ENCODE measurements around the gene PIWIL4.
"Not testable (repeated sequence)": the region's sequence is repeated elsewhere in the genome, so short reads cannot be mapped to it uniquely, and the experiment has no call there.

Gene PIWIL4

DNA sequence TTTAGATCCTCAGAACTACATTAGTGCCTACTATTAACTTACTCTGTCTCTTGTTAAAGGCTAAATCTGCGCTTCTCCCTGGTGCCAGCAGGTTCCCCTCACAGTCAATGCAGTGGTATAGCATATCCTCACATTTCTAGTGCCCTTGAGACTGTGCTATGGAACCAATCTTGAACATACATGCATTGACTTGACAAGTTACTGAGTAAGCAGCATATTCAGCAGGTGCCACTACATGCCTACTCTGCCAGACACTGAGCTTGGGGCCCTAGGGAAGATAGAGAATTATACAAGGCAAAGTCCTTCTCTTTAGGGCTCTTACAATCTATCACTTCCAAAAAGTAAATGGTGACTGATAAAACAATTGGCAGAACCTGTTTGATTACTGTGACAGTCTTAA lies 20.3 kb upstream of the PIWIL4 start:
- DNase-seq (ENCODE audit: low read depth in 2 of 2) = no peak

DNA sequence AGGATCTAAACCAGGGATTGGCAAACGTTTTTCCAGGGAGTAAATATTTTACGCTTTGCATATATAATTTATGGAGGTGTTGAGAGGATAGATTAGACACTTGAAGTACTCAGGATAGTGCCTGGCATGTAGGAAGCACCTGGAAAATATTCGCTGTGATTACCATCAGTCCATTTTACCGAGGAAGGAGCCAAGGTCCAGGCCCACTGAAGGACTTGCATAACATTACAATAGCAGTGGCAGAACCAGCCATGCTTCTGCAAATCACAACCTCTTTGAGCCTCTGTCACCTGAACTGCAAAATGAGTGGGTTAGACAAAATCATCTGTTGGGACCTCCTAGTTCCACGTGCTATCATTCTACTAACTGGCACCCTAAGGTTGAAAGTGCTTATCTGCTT lies 18.0 kb upstream of the PIWIL4 start:
- no peak for DNase-seq (ENCODE audit: low read depth in 2 of 2)

DNA sequence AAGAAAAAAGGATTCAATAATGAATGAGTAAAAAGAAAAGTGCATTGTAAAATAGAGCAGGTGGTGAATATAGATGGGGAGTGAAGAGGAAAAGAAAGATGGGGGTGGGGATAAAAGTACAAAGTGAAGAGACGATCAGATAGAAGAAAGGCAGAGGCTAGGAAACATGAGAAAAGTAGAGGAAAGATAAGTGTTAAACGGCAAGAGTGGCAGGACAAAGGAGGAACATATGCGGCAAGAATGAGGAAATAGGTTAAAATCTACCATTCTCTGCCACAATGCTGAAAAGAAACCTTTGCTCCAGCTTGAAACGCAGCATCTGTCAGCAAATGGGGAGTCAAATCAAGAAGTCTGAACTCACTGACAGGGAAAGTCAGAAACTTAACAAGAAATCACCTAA lies 16.7 kb upstream of the PIWIL4 start:
- no peak for DNase-seq (ENCODE audit: low read depth in 2 of 2)

DNA sequence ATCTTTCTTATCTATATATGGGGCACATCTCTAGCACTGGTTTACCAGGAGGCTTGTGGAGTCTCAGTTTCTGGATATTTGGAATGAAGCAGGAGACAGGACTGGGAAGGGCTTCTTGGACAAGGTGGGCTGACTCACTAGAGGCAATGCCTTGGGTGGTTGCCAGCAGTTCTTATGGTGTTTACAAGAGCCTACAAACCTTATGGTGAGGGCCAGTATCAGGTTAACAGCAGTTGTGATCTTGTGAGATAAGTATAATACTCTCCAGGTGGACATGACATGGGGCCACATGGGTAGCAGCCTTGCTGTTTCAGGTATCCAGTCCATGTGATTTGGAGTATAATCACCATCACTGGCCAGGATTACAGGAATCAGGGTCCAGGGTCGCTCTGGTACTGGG lies 13.2 kb upstream of the PIWIL4 start:
- no peak for DNase-seq (ENCODE audit: low read depth in 2 of 2)

DNA sequence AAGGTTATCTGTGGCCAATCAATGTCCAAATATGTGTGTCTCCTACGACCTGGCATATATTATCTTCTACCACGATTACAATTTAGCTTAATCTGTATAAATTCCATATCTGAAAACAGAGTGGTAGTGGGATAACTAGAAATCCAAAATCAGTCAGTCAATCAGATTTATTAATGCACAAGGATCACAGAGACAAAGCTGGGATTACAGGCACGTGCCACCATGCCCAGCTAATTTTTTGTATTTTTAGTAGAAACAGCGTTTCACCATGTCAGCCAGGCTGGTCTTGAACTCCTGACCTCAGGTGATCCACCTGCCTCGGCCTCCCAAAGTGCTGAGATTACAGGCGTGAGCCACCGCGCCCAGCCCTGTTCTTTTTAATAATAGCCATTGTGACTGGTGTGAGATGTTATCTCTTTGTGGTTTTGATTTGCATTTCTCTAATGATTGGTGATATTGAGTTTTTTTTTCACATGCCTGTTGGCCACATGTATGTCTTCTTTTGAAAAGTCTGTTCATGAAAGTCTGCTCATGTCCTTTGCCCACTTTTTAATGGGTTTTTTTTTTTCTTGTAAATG lies 11.3 kb upstream of the PIWIL4 start:
- DNase-seq (ENCODE audit: low read depth in 2 of 2) = not testable (repeated sequence)

DNA sequence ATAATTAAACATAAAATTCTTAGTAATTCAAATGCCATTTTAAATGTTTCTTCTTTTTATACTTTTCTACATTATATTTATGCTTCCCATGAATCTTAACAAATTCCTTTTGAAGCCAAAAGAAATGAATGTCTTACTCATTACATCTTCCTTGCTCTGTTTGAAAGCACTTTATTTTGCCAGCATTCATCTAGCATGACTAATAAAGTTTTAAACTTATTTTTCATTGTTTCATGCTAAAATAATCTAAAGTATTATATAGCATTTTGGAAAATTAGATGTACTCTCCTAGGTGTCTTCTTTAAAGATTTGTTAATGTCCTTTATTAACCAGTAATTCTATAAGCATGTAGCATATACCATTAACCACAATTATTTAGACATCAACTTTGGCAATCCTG lies 9.7 kb upstream of the PIWIL4 start:
- no peak for DNase-seq (ENCODE audit: low read depth in 2 of 2)

DNA sequence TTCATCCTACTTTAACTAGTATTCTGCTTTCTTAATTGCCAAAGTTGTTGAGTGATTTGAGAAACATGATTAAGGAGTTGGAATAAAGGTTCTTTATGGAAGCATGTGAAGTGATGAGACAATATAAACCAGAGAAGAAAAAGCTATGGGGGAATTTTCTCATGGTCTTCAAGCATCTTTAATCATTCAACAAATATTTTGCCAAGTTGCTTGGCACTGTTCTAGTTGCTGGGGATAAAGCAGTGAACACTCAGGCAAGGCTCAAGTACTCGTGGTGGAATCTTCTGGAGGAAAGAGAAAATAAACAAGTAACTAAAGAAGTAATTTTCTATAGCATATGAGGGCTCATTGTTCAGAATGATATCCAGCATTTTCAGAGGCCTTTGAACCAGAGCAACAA lies 9.2 kb upstream of the PIWIL4 start:
- no peak for DNase-seq (ENCODE audit: low read depth in 2 of 2)

DNA sequence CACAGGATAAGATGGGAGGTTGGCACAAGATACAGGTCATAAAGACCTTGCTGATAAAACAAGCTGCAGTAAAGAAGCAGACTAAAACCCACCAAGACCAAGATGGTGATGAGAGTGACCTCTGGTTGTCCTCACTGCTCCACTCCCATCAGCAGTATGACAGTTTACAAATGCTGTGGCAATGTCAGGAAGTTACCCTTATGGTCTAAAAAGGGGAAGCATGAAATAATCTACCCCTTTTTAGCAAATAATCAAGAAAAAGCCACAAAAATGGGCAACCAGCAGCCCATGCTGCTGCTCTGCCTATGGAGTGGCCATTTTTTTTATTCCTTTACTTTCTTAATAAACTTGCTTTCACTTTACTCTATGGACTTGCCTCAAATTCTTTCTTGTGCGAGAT lies 8.7 kb upstream of the PIWIL4 start:
- DNase-seq (ENCODE audit: low read depth in 2 of 2) = no peak

DNA sequence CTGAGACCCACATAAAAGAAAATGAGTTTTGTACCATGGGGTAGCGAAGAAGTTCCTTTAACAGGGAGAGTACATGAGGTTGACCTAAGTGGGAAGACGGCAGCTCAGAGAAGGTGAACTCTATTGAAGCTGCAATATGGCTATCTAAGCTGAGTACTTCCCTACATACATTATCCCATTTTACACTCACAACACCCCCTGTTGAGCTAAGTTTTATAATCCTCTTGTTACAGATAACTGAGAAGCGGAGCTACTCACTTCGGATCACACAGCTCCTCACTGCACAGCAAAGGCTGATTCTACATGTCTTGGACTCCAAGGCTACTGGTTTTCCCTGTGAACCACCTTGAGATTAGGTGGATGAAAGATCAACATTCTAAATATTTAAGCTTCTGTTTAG lies 8.2 kb upstream of the PIWIL4 start:
- DNase-seq (ENCODE audit: low read depth in 2 of 2) = no peak

DNA sequence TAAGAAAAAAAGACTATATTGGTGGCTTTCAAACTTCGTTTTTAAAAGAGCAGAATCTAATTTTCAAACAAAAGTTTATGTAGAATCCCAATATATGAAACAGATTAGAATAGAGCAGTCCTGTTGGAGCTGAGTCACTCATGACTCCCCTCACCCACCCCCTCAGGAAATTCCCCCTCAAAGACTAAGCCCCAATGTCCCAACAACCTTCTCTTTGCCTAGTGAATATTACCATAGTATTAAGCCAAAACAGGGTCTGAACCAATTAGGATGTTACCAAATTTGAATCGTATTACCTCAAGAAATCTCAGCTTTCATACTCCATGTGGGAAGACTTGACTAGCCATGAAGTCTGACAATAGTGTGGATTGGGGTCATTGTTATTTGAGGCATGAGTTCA lies 7.8 kb upstream of the PIWIL4 start:
- no peak for DNase-seq (ENCODE audit: low read depth in 2 of 2)

DNA sequence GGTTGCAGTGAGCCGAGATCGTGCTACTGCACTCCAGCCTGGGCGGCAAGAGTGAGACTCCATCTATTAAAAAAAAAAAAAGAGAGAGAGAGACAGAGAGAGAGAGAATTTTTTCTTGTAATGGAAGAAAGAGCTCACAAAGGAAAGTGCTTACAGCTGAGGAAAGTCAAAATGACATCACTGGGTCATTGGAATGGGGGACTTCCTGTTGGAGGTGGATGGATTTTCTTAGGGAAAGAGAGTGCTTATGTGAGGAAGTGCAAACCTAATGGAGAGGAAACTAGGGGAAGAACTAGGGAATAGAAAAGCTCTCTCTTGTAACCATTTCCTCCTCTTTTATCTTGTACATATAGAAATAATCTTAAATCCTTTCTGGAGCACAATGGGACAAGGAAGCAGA lies 6.3 kb upstream of the PIWIL4 start:
- DNase-seq (ENCODE audit: low read depth in 2 of 2) = no peak

DNA sequence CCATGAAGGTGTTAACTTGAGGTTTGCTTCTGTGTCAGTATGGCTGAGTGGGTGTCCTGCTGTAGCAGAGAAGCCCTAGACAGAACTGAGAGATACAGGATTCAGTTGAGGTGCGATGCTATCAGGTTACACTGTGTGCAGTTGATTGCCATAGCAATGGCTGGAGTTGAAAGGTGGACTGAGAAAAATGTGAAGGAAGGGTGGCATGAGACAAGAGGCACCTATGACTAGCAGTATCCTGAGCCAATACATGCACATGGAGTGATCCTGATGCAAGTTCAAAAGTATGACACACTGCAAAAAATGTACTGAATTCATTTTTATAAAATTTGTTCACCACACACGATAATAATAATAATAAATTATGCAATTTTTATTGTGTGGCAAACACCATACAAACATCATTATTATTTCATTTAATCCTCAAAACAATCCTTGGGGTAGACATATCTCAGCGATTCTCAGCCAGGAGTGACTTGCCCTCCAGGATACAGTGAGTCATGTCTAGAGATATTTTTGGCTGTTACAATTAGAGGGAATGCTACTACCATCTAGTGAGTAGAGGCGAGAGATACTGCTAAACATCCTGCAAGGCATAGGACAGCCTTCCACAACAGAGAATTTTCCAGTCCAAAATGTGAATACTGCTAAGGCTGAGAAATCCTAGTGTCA lies 3.9 kb upstream of the PIWIL4 start:
- no peak for DNase-seq (ENCODE audit: low read depth in 2 of 2)

DNA sequence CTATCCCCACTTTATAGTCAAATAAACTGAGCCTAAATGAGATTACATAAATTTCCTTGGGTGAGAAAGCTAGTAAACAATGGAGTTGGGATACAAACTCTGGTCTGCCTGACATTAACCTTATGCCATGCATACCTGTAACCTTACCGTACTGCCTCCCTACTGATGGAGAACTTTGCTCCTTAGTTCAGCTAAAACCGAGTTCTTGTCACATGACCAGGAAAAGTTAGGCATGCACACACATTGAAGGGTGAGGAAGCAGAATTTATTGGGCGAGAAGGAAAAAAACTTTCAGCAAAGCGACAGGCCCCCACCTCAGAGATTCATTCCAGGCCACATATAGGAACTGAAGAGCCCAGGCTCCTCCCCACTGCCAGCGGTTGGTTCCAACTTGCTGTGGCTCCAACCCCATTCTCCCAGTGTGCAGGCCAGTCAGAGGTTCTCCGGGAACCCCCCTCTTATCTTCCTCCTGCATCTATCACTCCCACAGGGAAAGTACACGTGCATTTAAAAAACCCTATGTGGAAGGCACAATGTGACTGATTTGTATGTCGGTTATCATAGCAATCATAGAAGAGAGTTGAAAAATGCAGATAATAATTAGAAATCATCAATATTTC lies 3.2 kb upstream of the PIWIL4 start:
- no peak for DNase-seq (ENCODE audit: low read depth in 2 of 2)

DNA sequence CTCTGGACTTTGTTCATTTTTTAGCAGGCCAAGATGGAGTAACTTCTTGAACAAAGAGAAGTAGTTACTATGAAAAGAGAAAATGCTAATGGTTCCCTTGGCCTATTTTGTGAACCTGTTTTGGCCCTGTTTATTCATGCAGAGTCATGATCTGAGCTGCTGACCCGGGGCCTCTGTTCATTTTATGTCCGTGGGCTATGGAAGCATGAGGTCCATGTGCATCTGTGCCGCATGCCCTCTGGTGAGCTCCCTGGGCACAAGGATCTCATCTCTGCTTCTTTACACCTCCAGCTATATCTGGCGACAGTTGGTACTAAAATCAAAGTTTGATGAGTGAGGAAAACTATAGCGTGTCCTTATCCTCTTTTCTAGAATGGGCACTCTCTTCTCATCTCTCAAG lies 1.0 kb downstream of the PIWIL4 start:
- DNase-seq (ENCODE audit: low read depth in 2 of 2) = no peak

DNA sequence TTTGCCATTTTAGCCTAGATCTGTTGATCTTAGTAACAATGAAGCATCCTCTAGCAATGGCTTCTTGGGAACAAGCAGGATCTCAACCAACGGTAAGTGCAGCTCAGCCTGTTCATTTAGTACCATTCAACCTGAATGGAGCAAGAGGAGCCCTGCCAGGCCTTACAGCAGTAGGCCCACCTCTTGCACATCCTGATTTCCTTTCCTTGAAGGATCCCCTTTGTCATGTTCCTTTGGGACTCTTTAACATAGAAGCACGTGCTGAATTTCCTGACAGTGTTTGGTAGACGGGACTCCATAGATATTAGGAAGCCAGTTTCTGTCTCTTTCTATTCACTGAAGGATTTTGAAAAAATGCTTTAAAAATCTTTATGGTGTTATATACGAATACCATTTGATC lies 1.5 kb downstream of the PIWIL4 start:
- DNase-seq (ENCODE audit: low read depth in 2 of 2) = no peak

DNA sequence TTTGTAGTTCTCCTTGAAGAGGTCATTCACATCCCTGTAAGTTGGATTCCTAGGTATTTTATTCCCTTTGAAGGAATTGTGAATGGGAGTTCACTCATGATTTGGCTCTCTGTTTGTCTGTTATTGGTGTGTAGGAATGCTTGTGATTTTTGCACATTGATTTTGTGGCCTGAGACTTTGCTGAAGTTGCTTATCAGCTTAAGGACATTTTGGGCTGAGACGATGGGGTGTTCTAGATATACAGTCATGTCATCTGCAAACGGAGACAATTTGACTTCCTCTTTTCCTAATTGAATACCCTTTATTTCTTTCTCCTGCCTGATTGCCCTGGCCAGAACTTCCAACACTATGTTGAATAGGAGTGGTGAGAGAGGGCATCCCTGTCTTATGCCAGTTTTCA lies 5.8 kb downstream of the PIWIL4 start:
- DNase-seq (ENCODE audit: low read depth in 2 of 2) = not testable (repeated sequence)

DNA sequence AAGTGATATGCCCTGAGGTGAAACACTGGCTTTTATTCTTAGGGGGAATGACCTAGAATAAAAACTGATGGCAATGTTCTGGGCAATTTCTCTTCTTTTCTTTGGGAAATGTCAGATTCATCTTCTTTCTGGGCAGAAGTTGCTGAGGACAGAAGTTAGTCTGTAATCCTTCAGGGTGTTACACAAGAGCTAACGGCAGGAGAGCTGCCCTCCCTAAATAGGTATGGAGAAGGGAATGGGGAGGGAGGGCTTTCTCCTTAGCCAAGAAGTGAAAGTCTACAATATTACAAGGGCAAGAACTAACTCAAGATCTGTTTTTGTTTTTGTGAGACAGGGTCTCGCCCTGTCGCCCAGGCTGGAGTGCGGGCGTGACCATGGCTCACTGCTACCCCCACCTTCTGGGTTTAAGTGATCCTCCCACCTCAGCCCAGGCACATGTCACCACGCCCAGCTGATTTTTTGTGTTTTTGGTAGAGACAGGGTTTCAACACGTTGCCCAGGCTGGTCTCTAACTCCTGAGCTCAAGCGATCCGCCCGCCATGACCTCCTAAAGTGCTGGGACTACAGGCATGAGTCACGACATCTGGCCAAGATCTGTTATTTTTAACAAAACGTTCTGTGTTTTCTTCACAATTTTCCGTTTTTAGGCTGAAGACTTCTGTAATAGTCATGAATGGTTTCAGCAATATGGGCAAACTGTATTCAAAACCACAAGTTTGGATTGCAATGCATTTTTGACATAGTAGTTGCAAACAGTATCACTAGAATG lies 7.2 kb downstream of the PIWIL4 start:
- no peak for DNase-seq (ENCODE audit: low read depth in 2 of 2)

DNA sequence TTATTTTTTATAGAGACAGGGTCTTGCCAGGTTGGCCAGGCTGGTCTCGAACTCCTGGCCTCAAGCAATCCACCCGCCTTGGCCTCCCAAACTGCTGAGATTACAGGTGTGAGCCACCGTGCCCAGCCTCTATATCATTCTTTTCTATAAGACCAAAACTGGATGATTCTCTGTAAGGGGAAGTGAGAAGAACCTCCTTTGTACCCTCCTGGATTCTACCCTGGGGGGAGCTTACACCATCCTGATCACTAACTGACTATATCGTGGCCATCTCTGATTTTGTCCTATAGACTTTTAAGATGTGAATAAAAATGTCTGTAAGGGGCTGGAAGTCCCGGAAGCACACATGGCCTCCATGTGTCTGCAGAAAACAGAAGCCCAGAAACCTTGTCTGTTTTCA lies 9.1 kb downstream of the PIWIL4 start:
- DNase-seq (ENCODE audit: low read depth in 2 of 2) = no peak

DNA sequence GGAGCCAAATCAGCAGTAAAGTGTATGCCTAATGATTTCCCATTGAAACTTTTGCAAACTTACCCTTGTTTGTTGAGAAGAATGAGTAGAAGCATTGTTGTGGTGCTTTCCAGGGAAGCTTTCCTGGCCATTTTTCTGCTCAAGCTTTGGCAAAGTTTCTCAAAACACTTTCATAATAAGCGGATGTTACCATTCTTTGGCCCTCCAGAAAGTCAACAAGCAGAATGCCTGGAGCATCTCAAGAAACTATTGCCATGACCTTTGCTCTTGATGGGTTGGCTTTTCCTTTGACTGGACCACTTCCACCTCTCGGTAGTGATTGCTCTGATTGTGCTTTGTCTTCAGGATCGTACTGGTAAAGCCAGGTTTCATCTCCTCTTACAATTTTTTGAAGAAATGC lies 10.7 kb downstream of the PIWIL4 start:
- DNase-seq (ENCODE audit: low read depth in 2 of 2) = no peak

DNA sequence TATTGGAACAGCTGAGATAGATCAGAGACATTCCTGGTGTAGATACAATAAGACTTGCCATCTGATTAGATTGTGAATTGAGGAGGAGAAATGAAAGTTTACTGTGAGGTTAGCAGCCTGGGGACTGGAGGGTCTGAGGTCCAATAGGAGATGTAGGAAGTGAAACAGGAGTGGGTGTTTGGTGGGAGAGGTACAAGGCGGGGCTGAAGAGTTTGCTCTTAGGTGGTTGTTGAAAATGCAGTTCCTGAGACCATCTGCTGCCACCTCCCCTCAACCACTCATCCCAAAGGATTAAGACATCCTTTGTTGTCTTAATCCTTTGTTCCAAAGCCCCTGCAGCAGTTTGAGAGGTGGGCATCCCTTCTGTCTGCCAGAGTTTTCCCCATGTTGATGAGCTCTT lies 14.8 kb downstream of the PIWIL4 start:
- no peak for DNase-seq (ENCODE audit: low read depth in 2 of 2)

DNA sequence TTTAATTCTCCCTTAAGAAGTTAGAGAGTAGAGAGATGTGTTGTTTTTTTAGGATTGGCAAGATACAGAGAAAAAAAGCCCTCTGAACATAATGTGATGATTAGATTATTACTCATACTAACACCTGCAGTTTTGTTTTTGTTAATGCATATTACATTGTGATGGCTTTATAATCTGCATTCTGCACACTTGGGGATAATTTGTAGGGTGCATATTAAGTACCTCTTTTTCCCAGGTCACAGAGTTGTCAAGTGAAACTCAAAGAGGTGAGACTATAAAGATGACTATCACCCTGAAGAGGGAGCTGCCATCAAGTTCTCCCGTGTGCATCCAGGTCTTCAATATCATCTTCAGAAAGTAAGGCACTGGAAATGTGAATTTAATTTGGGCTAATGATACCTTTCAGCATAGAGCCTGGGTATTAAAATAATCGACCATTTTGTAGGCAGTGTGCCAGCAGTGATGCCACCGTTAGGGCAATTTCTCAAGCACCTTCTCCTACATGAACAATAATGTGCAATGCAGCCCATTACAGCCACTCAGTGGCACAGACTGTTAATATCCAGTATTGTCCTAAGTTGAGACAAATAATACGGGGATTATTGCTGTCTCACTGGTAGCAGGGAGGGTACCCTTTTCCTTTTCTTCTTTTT lies 16.2 kb downstream of the PIWIL4 start:
- DNase-seq (ENCODE audit: low read depth in 2 of 2) = no peak

DNA sequence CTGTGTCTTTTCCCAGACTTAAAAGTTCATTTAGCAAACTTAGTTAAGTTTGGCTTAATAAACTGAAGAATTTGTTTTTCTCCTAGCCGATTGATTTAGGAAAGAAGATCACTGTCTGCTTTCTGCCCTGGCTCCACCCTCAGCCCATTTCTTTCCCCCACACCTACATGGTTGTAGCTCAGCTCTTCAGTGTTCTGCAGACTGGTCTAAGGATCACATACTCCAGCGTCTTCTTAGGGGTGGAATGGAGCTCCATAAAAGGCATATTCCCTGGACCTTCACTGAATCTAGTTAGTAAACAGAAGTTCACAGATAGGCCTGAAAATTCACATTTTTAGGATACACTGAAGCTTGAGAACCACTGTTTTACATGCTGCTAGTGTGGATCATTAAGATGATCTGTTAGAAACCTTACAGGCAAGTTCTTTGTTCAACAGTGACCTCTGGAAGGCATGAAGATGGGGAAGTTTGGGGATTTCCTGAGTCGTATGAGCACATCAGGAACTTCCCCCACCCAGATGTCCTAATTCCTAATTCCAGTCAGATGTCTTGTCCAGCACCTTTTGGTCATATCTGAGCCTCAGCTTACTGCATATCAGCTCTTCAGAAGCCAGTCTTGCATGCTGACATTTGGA lies 16.8 kb downstream of the PIWIL4 start:
- no peak for DNase-seq (ENCODE audit: low read depth in 2 of 2)

Measured in stimulated activated CD4-positive, alpha-beta T cell treated with anti-CD3 and anti-CD28 coated beads, Interleukin-15, amount 100 ng/mL, for 48 hours (primary cell).